ENCODE measurements around the gene UNC50.

DNA sequence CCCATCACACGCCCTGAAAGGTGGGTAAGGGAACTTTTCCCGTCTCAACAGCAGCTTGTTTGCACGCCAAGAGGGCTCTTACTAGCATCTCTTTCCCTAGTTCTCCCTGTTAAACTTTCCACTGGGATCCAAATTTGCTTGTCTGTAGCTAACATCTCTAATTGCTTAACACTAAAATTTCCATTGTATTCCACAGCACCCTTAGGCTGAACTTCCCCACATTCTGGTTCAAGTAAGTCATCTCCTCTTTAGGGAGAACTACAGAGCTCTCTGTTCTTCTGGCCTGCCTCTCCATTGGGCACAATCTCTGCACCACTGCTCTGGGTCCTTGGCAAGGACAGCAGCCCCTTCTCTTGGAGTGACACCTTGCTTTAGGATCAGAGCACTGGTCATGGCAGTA lies 24.0 kb downstream of the UNC50 start:
- TF ChIP-seq, protein P1, sequence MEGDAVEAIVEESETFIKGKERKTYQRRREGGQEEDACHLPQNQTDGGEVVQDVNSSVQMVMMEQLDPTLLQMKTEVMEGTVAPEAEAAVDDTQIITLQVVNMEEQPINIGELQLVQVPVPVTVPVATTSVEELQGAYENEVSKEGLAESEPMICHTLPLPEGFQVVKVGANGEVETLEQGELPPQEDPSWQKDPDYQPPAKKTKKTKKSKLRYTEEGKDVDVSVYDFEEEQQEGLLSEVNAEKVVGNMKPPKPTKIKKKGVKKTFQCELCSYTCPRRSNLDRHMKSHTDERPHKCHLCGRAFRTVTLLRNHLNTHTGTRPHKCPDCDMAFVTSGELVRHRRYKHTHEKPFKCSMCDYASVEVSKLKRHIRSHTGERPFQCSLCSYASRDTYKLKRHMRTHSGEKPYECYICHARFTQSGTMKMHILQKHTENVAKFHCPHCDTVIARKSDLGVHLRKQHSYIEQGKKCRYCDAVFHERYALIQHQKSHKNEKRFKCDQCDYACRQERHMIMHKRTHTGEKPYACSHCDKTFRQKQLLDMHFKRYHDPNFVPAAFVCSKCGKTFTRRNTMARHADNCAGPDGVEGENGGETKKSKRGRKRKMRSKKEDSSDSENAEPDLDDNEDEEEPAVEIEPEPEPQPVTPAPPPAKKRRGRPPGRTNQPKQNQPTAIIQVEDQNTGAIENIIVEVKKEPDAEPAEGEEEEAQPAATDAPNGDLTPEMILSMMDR (IDR thresholded peaks at IDR 0.05 in 4 of 5, conservative IDR thresholded peaks at IDR 0.05 in 1 of 5): no peak
- TF ChIP-seq POLR2A (IDR thresholded peaks at IDR 0.05): no peak
